OCI-LY3 (cell line): ENCODE data around the gene MMD2.

ENCODE experiments used
- CTCF ChIP-seq: fragments of 200-600, 300-600 bp; sonication (generic); IDR thresholded peaks from 2 replicates; pipeline ENCODE4 v1.5.1; 2014; ENCODE audit warnings: antibody characterized with exemption, low read length, low read depth
- EZH2phosphoT487 ChIP-seq: fragments of 200-600 bp; shearing (Covaris generic); IDR thresholded peaks from 2 replicates; pipeline ENCODE4 v1.6.1; 2018; ENCODE audit warnings: antibody characterized with exemption, mixed run types, low read depth

- no peak for TF ChIP-seq CTCF
- no peak for TF ChIP-seq EZH2phosphoT487
Observed at GRCh38 chr7:4993471-4993870, 34.5 kb upstream of the MMD2 start.
